ENCODE measurements around the gene ANKRD13A.
"Not testable (repeated sequence)": the region's sequence is repeated elsewhere in the genome, so short reads cannot be mapped to it uniquely, and the experiment has no call there.

The ANKRD13A gene

GRCh38 chr12:110055375-110056352, 56.4 kb downstream of the ANKRD13A start:
- not testable (repeated sequence) for H3K9me3 ChIP-seq (ENCODE audit: insufficient read depth, low read depth, low read length); H3K27me3 ChIP-seq (ENCODE audit: insufficient read depth, low read length); H3K4me1 ChIP-seq (ENCODE audit: insufficient read depth, low read length); H3K36me3 ChIP-seq (ENCODE audit: insufficient read depth, low read depth, low read length); H3K4me3 ChIP-seq (ENCODE audit: low read length); H3K27ac ChIP-seq (ENCODE audit: low read length); H3K9ac ChIP-seq (ENCODE audit: low read depth, low read length)

GRCh38 chr12:110056643-110057042, 57.4 kb downstream of the ANKRD13A start:
- not testable (repeated sequence) for H3K4me1 ChIP-seq (ENCODE audit: insufficient read depth, low read length); H3K9ac ChIP-seq (ENCODE audit: low read depth, low read length); H3K36me3 ChIP-seq (ENCODE audit: insufficient read depth, low read depth, low read length)

GRCh38 chr12:110058875-110059615, 59.8 kb downstream of the ANKRD13A start:
- Histone ChIP-seq H3K9ac (ENCODE audit: low read depth, low read length) (no peak overlapping the region), H3K4me3 (ENCODE audit: low read length) (no peak overlapping the region), H3K9me3 (ENCODE audit: insufficient read depth, low read depth, low read length) (no peaks in the 10 kb centered on the region), H3K4me1 (ENCODE audit: insufficient read depth, low read length) (no peaks in the 10 kb centered on the region), H3K27ac (ENCODE audit: low read length) (no peak overlapping the region), H3K36me3 (ENCODE audit: insufficient read depth, low read depth, low read length) (no peaks in the 10 kb centered on the region), H3K27me3 (ENCODE audit: insufficient read depth, low read length) (no peaks in the 10 kb centered on the region)

More at GRCh38 chr12:110056643-110057042, 57.4 kb downstream of the ANKRD13A start:
- H3K27me3 ChIP-seq (ENCODE audit: insufficient read depth, low read length); H3K4me3 ChIP-seq (ENCODE audit: low read length); H3K27ac ChIP-seq (ENCODE audit: low read length); H3K9me3 ChIP-seq (ENCODE audit: insufficient read depth, low read depth, low read length): not testable (repeated sequence)

- no peak overlapping the region for H3K27ac ChIP-seq (ENCODE audit: low read length)
- no peak overlapping the region for H3K4me3 ChIP-seq (ENCODE audit: low read length)
- no peaks in the 10 kb centered on the region for H3K27me3 ChIP-seq (ENCODE audit: insufficient read depth, low read length)
Measured at GRCh38 chr12:110059651-110060000, 60.4 kb downstream of the ANKRD13A start.

GRCh38 chr12:110062241-110062640, 63.0 kb downstream of the ANKRD13A start:
- no peak overlapping the region for H3K4me3 ChIP-seq (ENCODE audit: low read length)
- no peaks in the 10 kb centered on the region for H3K36me3 ChIP-seq (ENCODE audit: insufficient read depth, low read depth, low read length)
- no peaks in the 10 kb centered on the region for H3K4me1 ChIP-seq (ENCODE audit: insufficient read depth, low read length)
- no peak overlapping the region for H3K27ac ChIP-seq (ENCODE audit: low read length)
- no peaks in the 10 kb centered on the region for H3K9me3 ChIP-seq (ENCODE audit: insufficient read depth, low read depth, low read length)
- H3K27me3 ChIP-seq (ENCODE audit: insufficient read depth, low read length) = no peaks in the 10 kb centered on the region
- no peak overlapping the region for H3K9ac ChIP-seq (ENCODE audit: low read depth, low read length)

More at GRCh38 chr12:110059651-110060000, 60.4 kb downstream of the ANKRD13A start:
- Histone ChIP-seq H3K4me1 (ENCODE audit: insufficient read depth, low read length) (no peaks in the 10 kb centered on the region), H3K9ac (ENCODE audit: low read depth, low read length) (no peak overlapping the region), H3K9me3 (ENCODE audit: insufficient read depth, low read depth, low read length) (no peaks in the 10 kb centered on the region), H3K36me3 (ENCODE audit: insufficient read depth, low read depth, low read length) (no peaks in the 10 kb centered on the region)

GRCh38 chr12:110065540-110065939, 66.3 kb downstream of the ANKRD13A start:
- no peaks in the 10 kb centered on the region for H3K36me3 ChIP-seq (ENCODE audit: insufficient read depth, low read depth, low read length)

GRCh38 chr12:110067531-110067930, 68.3 kb downstream of the ANKRD13A start:
- no peaks in the 10 kb centered on the region for H3K36me3 ChIP-seq (ENCODE audit: insufficient read depth, low read depth, low read length)
- no peak overlapping the region for H3K9ac ChIP-seq (ENCODE audit: low read depth, low read length)
- no peaks in the 10 kb centered on the region for H3K9me3 ChIP-seq (ENCODE audit: insufficient read depth, low read depth, low read length)
- no peak overlapping the region for H3K4me3 ChIP-seq (ENCODE audit: low read length)
- no peaks in the 10 kb centered on the region for H3K27me3 ChIP-seq (ENCODE audit: insufficient read depth, low read length)
- H3K4me1 ChIP-seq (ENCODE audit: insufficient read depth, low read length) = no peaks in the 10 kb centered on the region
- H3K27ac ChIP-seq (ENCODE audit: low read length) = no peak overlapping the region

More at GRCh38 chr12:110065540-110065939, 66.3 kb downstream of the ANKRD13A start:
- H3K4me3 ChIP-seq (ENCODE audit: low read length) = no peak overlapping the region
- H3K4me1 ChIP-seq (ENCODE audit: insufficient read depth, low read length) = no peaks in the 10 kb centered on the region
- no peak overlapping the region for H3K9ac ChIP-seq (ENCODE audit: low read depth, low read length)
- no peaks in the 10 kb centered on the region for H3K9me3 ChIP-seq (ENCODE audit: insufficient read depth, low read depth, low read length)
- no peak overlapping the region for H3K27ac ChIP-seq (ENCODE audit: low read length)
- no peaks in the 10 kb centered on the region for H3K27me3 ChIP-seq (ENCODE audit: insufficient read depth, low read length)

- H3K9me3 ChIP-seq (ENCODE audit: insufficient read depth, low read depth, low read length); H3K27ac ChIP-seq (ENCODE audit: low read length); H3K4me3 ChIP-seq (ENCODE audit: low read length); H3K9ac ChIP-seq (ENCODE audit: low read depth, low read length); H3K36me3 ChIP-seq (ENCODE audit: insufficient read depth, low read depth, low read length); H3K27me3 ChIP-seq (ENCODE audit: insufficient read depth, low read length); H3K4me1 ChIP-seq (ENCODE audit: insufficient read depth, low read length): not testable (repeated sequence)
Measured at GRCh38 chr12:110068115-110068514, 68.9 kb downstream of the ANKRD13A start.

GRCh38 chr12:110068654-110069053, 69.4 kb downstream of the ANKRD13A start:
- no peak overlapping the region for H3K9ac ChIP-seq (ENCODE audit: low read depth, low read length)
- no peaks in the 10 kb centered on the region for H3K36me3 ChIP-seq (ENCODE audit: insufficient read depth, low read depth, low read length)
- H3K4me3 ChIP-seq (ENCODE audit: low read length) = no peak overlapping the region
- H3K27me3 ChIP-seq (ENCODE audit: insufficient read depth, low read length) = no peaks in the 10 kb centered on the region; the same call in 1 of the 2 replicates
- no peaks in the 10 kb centered on the region for H3K4me1 ChIP-seq (ENCODE audit: insufficient read depth, low read length)
- no peak overlapping the region for H3K27ac ChIP-seq (ENCODE audit: low read length)
- no peaks in the 10 kb centered on the region for H3K9me3 ChIP-seq (ENCODE audit: insufficient read depth, low read depth, low read length)

GRCh38 chr12:110071504-110071903, 72.3 kb downstream of the ANKRD13A start:
- Histone ChIP-seq H3K4me3 (ENCODE audit: low read length) (no peak overlapping the region), H3K9ac (ENCODE audit: low read depth, low read length) (no peak overlapping the region), H3K36me3 (ENCODE audit: insufficient read depth, low read depth, low read length) (no peaks in the 10 kb centered on the region), H3K9me3 (ENCODE audit: insufficient read depth, low read depth, low read length) (no peaks in the 10 kb centered on the region), H3K27me3 (ENCODE audit: insufficient read depth, low read length) (no peaks in the 10 kb centered on the region; the same call in 1 of the 2 replicates), H3K27ac (ENCODE audit: low read length) (no peak overlapping the region), H3K4me1 (ENCODE audit: insufficient read depth, low read length) (no peaks in the 10 kb centered on the region)

- H3K36me3 ChIP-seq (ENCODE audit: insufficient read depth, low read depth, low read length) = no peaks in the 10 kb centered on the region
- H3K9ac ChIP-seq (ENCODE audit: low read depth, low read length) = no peak overlapping the region
- H3K9me3 ChIP-seq (ENCODE audit: insufficient read depth, low read depth, low read length) = no peaks in the 10 kb centered on the region
- no peak overlapping the region for H3K27ac ChIP-seq (ENCODE audit: low read length)
- H3K27me3 ChIP-seq (ENCODE audit: insufficient read depth, low read length) = no peaks in the 10 kb centered on the region; the same call in 1 of the 2 replicates
- H3K4me3 ChIP-seq (ENCODE audit: low read length) = no peak overlapping the region
- H3K4me1 ChIP-seq (ENCODE audit: insufficient read depth, low read length) = no peaks in the 10 kb centered on the region
Measured at GRCh38 chr12:110071967-110072366, 72.7 kb downstream of the ANKRD13A start.

- not testable (repeated sequence) for H3K27ac ChIP-seq (ENCODE audit: low read length); H3K4me3 ChIP-seq (ENCODE audit: low read length); H3K9ac ChIP-seq (ENCODE audit: low read depth, low read length); H3K36me3 ChIP-seq (ENCODE audit: insufficient read depth, low read depth, low read length); H3K4me1 ChIP-seq (ENCODE audit: insufficient read depth, low read length); H3K27me3 ChIP-seq (ENCODE audit: insufficient read depth, low read length); H3K9me3 ChIP-seq (ENCODE audit: insufficient read depth, low read depth, low read length)
Measured at GRCh38 chr12:110072636-110073035, 73.4 kb downstream of the ANKRD13A start.
